HL-60 (cell line): ENCODE results near the gene ERP27.

Experiments
- DNase-seq, 2 experiments: peaks; one replicate each; pipeline ENCODE4 v3.0.0-alpha.2; 2010 to 2020; ENCODE audit warnings: low read depth in 1 of 2, low spot score in 1 of 2
- H3K27ac ChIP-seq: fragments of 250-450 bp; sonication (Bioruptor Pico); replicated peaks from 2 replicates; pipeline ENCODE4 v1.5.1; 2020; ENCODE audit warnings: mild to moderate bottlenecking, moderate library complexity
- H3K27me3 ChIP-seq: fragments of 250-450 bp; sonication (Bioruptor Pico); 2 replicates; pipeline ENCODE4 v1.5.1; 2021; ENCODE audit warnings: mild to moderate bottlenecking, moderate library complexity; ENCODE audit not compliant: insufficient read depth, poor library complexity, severe bottlenecking
- H3K4me3 ChIP-seq: replicated peaks from 2 replicates; pipeline ENCODE4 v1.5.1; 2011; ENCODE audit warnings: mild to moderate bottlenecking, control low read depth, low read length; ENCODE audit not compliant: insufficient read depth
- GABPA ChIP-seq: IDR thresholded peaks from 2 replicates; pipeline ENCODE4 v1.6.1; 2012; ENCODE audit warnings: low read depth
- POLR2AphosphoS5 ChIP-seq: IDR thresholded peaks from 2 replicates; pipeline ENCODE4 v1.6.1; 2012; ENCODE audit warnings: low read depth
- SPI1 ChIP-seq: IDR thresholded peaks from 2 replicates; pipeline ENCODE4 v1.6.1; 2012; ENCODE audit warnings: low read depth, mild to moderate bottlenecking, borderline replicate concordance
- TF ChIP-seq, protein P1 (sequence below): IDR thresholded peaks from 2 replicates; pipeline ENCODE4 v1.6.1; 2012; ENCODE audit warnings: low read depth; ENCODE audit not compliant: insufficient replicate concordance
- TF ChIP-seq, protein P2 (sequence below): IDR thresholded peaks from one replicate; pipeline ENCODE4 v1.5.1; 2011; ENCODE audit warnings: low read length, control low read depth, inconsistent platforms; ENCODE audit not compliant: insufficient read depth

ERP27 gene

DNA sequence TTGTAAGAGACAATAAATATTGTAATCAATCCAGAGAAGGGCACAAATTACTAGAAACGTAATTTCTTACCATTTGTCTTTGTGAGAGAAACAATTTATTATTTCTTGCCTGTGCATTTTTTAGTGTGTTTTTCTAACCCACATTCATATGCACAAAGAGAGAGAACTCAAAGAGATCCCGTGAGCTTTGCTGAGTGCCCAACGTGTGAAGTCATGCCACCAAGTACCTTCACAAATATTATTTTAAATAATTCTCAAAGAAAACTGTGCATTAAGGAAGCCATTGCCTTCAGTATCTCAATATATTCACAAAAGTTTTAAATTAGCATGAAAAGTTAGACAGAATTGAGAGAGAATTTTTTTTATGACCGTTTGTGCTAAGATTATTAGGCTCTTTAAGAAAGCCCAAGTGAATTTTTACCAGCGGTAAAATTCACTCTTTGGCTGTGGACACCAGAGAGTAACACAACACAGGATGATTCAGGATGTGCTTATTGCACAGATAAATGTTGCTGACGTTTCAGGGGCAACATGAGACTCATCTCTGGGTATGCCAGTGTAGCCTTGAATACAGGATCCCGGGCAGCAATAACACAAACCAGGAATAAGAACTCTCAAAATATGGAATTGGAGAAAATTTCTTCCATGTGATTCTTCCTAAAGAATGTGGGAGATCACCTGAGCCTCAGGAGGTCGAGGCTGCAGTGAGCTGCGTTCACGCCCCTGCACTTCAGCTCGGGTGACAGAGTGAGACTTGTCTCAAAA, 20.2 kb upstream of the ERP27 start:
- H3K27ac ChIP-seq = peak overlapping the region; percentile 97
- no peaks in the 10 kb centered on the region for H3K27me3 ChIP-seq
- TF ChIP-seq, protein P1, sequence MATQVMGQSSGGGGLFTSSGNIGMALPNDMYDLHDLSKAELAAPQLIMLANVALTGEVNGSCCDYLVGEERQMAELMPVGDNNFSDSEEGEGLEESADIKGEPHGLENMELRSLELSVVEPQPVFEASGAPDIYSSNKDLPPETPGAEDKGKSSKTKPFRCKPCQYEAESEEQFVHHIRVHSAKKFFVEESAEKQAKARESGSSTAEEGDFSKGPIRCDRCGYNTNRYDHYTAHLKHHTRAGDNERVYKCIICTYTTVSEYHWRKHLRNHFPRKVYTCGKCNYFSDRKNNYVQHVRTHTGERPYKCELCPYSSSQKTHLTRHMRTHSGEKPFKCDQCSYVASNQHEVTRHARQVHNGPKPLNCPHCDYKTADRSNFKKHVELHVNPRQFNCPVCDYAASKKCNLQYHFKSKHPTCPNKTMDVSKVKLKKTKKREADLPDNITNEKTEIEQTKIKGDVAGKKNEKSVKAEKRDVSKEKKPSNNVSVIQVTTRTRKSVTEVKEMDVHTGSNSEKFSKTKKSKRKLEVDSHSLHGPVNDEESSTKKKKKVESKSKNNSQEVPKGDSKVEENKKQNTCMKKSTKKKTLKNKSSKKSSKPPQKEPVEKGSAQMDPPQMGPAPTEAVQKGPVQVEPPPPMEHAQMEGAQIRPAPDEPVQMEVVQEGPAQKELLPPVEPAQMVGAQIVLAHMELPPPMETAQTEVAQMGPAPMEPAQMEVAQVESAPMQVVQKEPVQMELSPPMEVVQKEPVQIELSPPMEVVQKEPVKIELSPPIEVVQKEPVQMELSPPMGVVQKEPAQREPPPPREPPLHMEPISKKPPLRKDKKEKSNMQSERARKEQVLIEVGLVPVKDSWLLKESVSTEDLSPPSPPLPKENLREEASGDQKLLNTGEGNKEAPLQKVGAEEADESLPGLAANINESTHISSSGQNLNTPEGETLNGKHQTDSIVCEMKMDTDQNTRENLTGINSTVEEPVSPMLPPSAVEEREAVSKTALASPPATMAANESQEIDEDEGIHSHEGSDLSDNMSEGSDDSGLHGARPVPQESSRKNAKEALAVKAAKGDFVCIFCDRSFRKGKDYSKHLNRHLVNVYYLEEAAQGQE = no peak
- TF ChIP-seq POLR2AphosphoS5 (no peak), SPI1 (no peak), GABPA (no peak)
- peak overlapping the region; percentile 76 for H3K4me3 ChIP-seq
- no peak for DNase-seq

DNA sequence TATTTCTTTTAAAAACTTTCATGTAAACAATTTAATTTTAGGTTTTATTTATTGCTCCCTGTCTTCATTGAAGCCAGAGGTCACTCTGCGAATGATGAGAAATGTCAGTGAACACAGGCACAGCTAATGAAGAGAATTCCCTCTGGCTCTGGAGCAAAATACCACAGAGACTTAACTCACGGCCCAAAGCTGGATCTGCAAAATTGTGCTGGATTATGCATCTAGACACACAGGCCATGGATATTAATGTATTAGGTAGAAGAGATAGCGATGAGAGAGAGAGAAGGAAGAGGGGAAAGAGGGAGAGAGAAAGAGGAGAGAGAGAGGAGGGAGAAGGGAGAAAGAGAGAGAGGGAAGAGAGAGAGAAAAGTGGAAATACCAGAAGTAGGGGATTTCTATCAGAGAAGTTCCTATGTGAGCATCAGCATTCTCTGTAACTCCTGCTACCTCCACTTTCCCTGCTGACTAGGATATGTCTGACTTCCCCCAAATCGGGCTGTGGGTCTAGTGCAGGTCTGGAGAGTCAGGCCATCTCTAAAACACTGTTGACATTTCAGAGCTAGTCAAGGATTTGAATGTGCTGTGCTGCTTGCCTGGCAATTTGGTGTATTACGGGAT, 19.3 kb upstream of the ERP27 start:
- peak; percentile 55; the same call in 1 of the 2 replicates for TF ChIP-seq POLR2AphosphoS5
- TF ChIP-seq, protein P2, sequence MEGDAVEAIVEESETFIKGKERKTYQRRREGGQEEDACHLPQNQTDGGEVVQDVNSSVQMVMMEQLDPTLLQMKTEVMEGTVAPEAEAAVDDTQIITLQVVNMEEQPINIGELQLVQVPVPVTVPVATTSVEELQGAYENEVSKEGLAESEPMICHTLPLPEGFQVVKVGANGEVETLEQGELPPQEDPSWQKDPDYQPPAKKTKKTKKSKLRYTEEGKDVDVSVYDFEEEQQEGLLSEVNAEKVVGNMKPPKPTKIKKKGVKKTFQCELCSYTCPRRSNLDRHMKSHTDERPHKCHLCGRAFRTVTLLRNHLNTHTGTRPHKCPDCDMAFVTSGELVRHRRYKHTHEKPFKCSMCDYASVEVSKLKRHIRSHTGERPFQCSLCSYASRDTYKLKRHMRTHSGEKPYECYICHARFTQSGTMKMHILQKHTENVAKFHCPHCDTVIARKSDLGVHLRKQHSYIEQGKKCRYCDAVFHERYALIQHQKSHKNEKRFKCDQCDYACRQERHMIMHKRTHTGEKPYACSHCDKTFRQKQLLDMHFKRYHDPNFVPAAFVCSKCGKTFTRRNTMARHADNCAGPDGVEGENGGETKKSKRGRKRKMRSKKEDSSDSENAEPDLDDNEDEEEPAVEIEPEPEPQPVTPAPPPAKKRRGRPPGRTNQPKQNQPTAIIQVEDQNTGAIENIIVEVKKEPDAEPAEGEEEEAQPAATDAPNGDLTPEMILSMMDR = no peak
- peak overlapping the region; percentile 97 for H3K27ac ChIP-seq
- DNase-seq = peak in 1 of 2 experiments; percentile 50
- H3K27me3 ChIP-seq = no peaks in the 10 kb centered on the region
- H3K4me3 ChIP-seq = peak overlapping the region; percentile 76

DNA sequence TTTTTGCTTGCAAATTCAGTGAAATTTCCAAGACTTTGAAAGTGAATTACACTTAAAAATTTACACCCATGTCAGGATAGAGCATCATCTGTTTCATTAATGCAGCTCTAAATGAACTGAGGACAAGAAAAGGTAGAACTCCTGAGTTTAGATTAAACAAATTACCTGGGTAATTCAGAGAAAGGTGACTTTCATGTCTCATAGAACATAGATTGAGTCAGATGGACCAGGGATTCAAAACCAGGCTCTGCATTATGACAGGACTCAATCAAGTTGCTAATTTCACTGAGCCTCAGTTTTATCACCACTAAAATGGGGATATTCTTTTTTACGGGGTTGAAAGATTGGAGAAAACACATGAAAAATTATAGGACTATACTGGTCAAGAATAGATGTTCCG, 18.6 kb upstream of the ERP27 start:
- TF ChIP-seq SPI1 = no peak
- TF ChIP-seq, protein P2 = no peak
- TF ChIP-seq, protein P1 = no peak
- no peak for DNase-seq
- peak overlapping the region; percentile 76 for H3K4me3 ChIP-seq
- no peaks in the 10 kb centered on the region for H3K27me3 ChIP-seq
- H3K27ac ChIP-seq = peak overlapping the region; percentile 97

DNA sequence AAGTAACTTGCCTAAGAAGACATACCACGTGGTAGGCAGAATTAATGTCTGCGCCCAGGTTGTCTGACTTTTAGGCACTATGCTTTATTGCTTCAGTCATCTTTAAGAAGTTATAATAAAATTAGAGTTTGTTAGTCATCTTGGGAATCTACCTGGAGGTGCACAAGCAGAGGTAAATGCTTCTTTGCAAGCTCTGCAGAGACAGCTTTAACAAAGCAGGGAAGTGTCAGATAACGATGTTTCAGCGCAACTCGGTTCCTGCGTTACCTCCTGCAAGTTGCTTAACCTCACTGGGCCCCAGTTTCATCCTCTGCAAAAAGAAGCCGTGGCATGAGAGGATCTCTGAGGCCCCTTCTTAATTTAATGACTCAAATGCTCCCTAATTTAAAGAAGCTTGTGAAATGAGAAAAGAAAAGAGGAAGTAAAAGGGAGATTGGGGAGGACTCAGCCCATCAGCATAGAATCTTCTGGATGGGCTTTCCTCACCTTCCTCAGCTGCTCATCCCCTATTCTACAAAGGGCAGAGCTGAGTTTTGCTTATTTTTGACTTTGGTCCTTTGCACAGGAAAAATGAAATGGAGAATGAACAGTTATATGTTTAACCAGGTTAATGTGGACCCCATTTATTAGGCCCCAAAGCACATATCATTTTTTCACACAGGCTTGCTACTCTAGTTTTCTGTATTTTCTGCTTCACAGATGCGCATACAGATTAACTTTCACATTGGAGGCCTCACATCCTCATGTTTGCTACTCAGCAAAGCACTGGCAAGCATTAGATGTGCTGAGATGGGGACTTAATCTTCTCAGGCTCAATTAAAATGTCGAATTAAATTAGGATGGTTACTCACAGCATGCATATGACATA, 17.9 kb upstream of the ERP27 start:
- Histone ChIP-seq H3K27ac (peak overlapping the region; percentile 97), H3K4me3 (peak overlapping the region; percentile 38), H3K27me3 (no peaks in the 10 kb centered on the region)
- TF ChIP-seq POLR2AphosphoS5 (peak; percentile 67), SPI1 (peak; percentile 37; the same call in 1 of the 2 replicates)
- TF ChIP-seq, protein P1 = no peak
- DNase-seq = peak; percentile 87 to 89
